A549 treated with Hydrocortisone at 1 μM for 4 hours (cell line): ENCODE results near the gene RAB5IF. TPM values are rescaled to one million over a fixed set of nuclear protein-coding genes. Genes with fewer than 3 reads are reported as not detected.

Experiments
- total RNA-seq: library from RNA; stranded (reverse); fragments of 200-300 nt; extraction: Qiagen RNA extraction; gene quantifications from 5 replicates; pipeline ENCODE4 v1.2.3, GENCODE V29; 2022

The RAB5IF gene, protein sequence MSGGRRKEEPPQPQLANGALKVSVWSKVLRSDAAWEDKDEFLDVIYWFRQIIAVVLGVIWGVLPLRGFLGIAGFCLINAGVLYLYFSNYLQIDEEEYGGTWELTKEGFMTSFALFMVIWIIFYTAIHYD
- total RNA-seq = 189 to 271 TPM (median 253 TPM) in 5 replicates

DNA sequence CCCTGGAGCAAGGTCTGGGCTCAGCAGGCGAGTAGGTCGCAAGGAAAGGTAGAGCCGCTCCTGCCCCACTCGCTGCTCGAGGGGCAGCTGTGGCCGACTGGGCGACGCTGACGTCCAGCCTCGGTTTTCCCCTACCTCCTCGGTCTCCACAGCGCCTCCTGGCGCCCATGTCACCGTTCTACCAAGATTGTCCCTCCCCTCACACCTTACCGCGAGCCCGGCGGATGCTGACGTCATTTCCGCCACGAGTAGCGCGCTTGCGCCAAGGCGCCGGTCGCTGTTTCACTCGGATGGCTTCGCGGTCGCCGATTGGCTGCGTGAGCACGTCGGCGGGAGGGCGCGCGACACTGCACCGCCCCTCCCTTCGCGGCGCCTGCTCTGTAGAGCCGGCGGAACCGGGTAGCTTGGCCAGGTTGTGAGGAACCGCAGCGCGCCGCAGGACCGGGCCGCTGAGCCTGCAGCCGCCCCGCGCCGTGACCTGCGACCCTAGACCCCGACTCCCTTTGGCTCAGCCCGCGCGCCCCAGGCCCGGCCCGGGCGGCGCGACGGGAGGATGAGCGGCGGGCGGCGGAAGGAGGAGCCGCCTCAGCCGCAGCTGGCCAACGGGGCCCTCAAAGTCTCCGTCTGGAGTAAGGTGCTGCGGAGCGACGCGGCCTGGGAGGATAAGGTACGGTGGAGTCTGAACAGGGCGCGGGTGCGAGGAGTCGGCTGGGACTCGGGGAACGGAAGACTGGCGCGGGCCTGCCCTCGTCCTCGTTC lies at the start of gene RAB5IF:
Gene RAB5IF, plus strand, starts transcription at position 381 of the 759 bp plus-strand sequence. Its CDS starts 173 bp downstream, at position 554.

DNA sequence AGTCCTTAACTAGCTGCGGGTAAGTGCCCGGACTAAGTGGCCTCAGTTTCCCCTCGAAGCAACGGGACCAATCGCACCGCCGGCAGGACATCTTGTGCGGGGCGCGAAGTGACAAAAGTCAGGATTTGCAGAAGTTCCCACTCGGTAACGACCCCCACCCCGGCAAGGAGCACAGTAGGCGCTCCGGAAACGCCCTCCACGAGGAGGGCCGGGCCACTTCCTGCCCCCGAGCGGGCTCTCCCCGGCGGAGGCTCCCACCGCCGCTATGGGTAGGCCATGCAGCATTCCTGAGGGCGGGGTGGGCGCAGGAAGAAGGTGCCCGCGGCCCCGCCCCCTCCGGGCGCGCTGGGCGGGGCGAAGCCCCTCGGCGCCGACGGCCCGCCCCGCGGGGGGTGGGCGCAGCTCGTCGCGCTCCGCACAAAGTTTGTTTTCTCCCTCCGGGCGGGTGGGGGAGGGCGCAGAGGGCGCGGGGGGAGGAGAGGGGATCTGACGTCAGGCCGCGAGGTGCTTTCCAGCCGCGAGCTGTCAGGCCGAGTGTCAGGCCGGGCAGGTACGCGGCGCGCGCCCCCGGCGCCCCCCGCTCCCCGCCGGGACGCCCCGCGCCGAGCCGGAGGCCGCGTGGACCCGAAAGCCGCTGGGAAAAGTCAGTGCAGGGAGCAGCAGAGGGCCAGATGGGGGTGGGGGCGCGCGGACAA lies 32.3 kb upstream of the RAB5IF start, which contains the start of gene TGIF2:
Gene TGIF2, plus strand, starts transcription at position 495 of the 695 bp plus-strand sequence. CDS start 5,178 bp downstream, outside the sequence.

DNA sequence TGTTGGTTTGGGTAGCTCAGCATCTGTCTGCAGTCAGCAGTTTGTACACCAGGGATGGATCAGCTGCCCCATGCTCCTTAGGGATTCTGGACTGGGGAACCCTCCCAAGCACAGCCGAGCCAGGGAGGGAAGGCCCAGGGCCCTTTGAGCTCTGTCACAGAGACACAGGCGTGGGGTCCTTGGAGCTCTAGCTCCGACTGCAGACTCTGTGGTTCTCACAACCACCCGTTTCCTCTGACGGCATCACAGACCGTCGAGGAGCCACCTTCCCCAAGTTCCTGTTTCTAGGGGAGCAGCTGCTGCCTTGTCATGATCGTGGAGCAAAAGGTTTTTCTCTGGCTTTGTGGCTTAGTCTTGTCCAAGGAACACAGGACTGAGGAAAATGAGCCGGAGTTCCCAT lies 40.4 kb downstream of the RAB5IF start, which contains the start of gene SLA2:
Gene SLA2, minus strand, starts transcription at position 199 of the 400 bp plus-strand sequence. CDS start 4,861 bp downstream, outside the sequence.

Other genes with a start within 250 kb of the RAB5IF start
- gene MYL9, start 64.3 kb upstream of the RAB5IF start, total RNA-seq = 14.8 to 28.3 TPM (median 18.9 TPM) in 5 replicates
- 2.9 to 4.4 TPM (median 4.0 TPM) in 5 replicates for gene TGIF2, start 32.2 kb upstream of the RAB5IF start, total RNA-seq
- 0.02 to 0.20 TPM (median 0.14 TPM) in 3 of 5 replicates, not detected in the others for gene SLA2, start 40.4 kb downstream of the RAB5IF start, total RNA-seq
- gene NDRG3, start 140.3 kb downstream of the RAB5IF start, total RNA-seq = 19.8 to 23.6 TPM (median 21.1 TPM) in 5 replicates
- 23.4 to 30.0 TPM (median 24.5 TPM) in 5 replicates for gene DSN1, start 168.0 kb downstream of the RAB5IF start, total RNA-seq